ENCODE measurements around the gene PHC3.

Gene PHC3

GRCh38 chr3:170044795-170045244 lies 136.7 kb downstream of the PHC3 start:
- no peak overlapping the region for H3K4me3 ChIP-seq (ENCODE audit: low read depth, low read length)
- TF ChIP-seq CTCF (IDR thresholded peaks at IDR 0.05; ENCODE audit: low read depth, low read length, missing control alignments), result no peak
- DNase-seq (ENCODE audit: low read depth), result no peak
- in situ Hi-C loops (cut with HindIII; ENCODE audit: low sequenced_read_pairs), result no loop called here

GRCh38 chr3:170044271-170044670 lies 137.3 kb downstream of the PHC3 start:
- TF ChIP-seq CTCF (IDR thresholded peaks at IDR 0.05; ENCODE audit: low read depth, low read length, missing control alignments), result no peak
- DNase-seq (ENCODE audit: low read depth), result no peak
- no peak overlapping the region for H3K4me3 ChIP-seq (ENCODE audit: low read depth, low read length)
- in situ Hi-C loops (cut with HindIII; ENCODE audit: low sequenced_read_pairs), result no loop called here

GRCh38 chr3:170043506-170043905 lies 138.0 kb downstream of the PHC3 start:
- H3K4me3 ChIP-seq (ENCODE audit: low read depth, low read length), result no peak overlapping the region
- DNase-seq (ENCODE audit: low read depth), result no peak
- in situ Hi-C loops (cut with HindIII; ENCODE audit: low sequenced_read_pairs), result no loop called here
- no peak for TF ChIP-seq CTCF (IDR thresholded peaks at IDR 0.05; ENCODE audit: low read depth, low read length, missing control alignments)

GRCh38 chr3:170040418-170040817 lies 141.1 kb downstream of the PHC3 start:
- DNase-seq (ENCODE audit: low read depth), result no peak
- in situ Hi-C loops (cut with HindIII; ENCODE audit: low sequenced_read_pairs), result no loop called here
- no peak for TF ChIP-seq CTCF (IDR thresholded peaks at IDR 0.05; ENCODE audit: low read depth, low read length, missing control alignments)
- H3K4me3 ChIP-seq (ENCODE audit: low read depth, low read length), result no peak overlapping the region

GRCh38 chr3:170038434-170039110 lies 143.0 kb downstream of the PHC3 start:
- in situ Hi-C loops (cut with HindIII; ENCODE audit: low sequenced_read_pairs), result no loop called here
- peak; percentile 14 for TF ChIP-seq CTCF (IDR thresholded peaks at IDR 0.05; ENCODE audit: low read depth, low read length, missing control alignments)
- no peak for DNase-seq (ENCODE audit: low read depth)
- peak overlapping the region; percentile 48 for H3K4me3 ChIP-seq (ENCODE audit: low read depth, low read length)
